ENCODE results near the gene PARG. TPM values are rescaled to one million over a fixed set of nuclear protein-coding genes. Genes with fewer than 3 reads are reported as not detected.
"Not testable (repeated sequence)": the region's sequence is repeated elsewhere in the genome, so short reads cannot be mapped to it uniquely, and the experiment has no call there.

Gene PARG
- 25.8 TPM for polyA plus RNA-seq (2013, experiment 1 of 2)
- polyA plus RNA-seq (2013, experiment 2 of 2) = 23.9 TPM

- H3K36me3 ChIP-seq (ENCODE audit: control insufficient read depth, insufficient read depth, low read length); H3K4me1 ChIP-seq (ENCODE audit: control insufficient read depth, insufficient read depth, low read length, poor library complexity, severe bottlenecking); H3K9me3 ChIP-seq (ENCODE audit: control insufficient read depth, low read length): not testable (repeated sequence)
- Histone ChIP-seq H3K4me3 (ENCODE audit: extremely low read depth, insufficient read depth, low read length, poor library complexity, severe bottlenecking) (peak within 1 kb of the TSS; percentile 70), H3K27ac (ENCODE audit: low read depth, low read length, severe bottlenecking) (peak within 1 kb of the TSS; percentile 77)
- WGBS, 2 experiments (ENCODE audit: insufficient coverage in 2 of 2) = 0 to 1% methylated on average over 40 to 51 of the region's 81 CpGs
Measured at GRCh38 chr10:49941447-49942338, at the start of gene PARG, which contains the start of gene TIMM23B. Gene PARG (minus strand): TSS chr10:49942027. CDS start chr10:49941725, 302 bp downstream. Gene TIMM23B (plus strand): TSS chr10:49942053. CDS start chr10:49942195, 142 bp downstream.

GRCh38 chr10:49988376-49988775 is 46.5 kb upstream of the PARG start, which contains the start of gene AGAP6:
Gene AGAP6 (plus strand): TSS chr10:49988406. CDS start chr10:49988716, 310 bp downstream.
- H3K4me1 ChIP-seq (ENCODE audit: control insufficient read depth, insufficient read depth, low read length, poor library complexity, severe bottlenecking); H3K36me3 ChIP-seq (ENCODE audit: control insufficient read depth, insufficient read depth, low read length); H3K4me3 ChIP-seq (ENCODE audit: extremely low read depth, insufficient read depth, low read length, poor library complexity, severe bottlenecking); H3K9me3 ChIP-seq (ENCODE audit: control insufficient read depth, low read length); H3K27ac ChIP-seq (ENCODE audit: low read depth, low read length, severe bottlenecking): not testable (repeated sequence)
- WGBS, 2 experiments (ENCODE audit: insufficient coverage in 2 of 2) = no CpG with 5 or more reads among the region's 18 CpGs

- WGBS, 2 experiments (ENCODE audit: insufficient coverage in 2 of 2) = 89 to 100% methylated on average over 1 of the region's 3 CpGs
- H3K27ac ChIP-seq (ENCODE audit: low read depth, low read length, severe bottlenecking); H3K9me3 ChIP-seq (ENCODE audit: control insufficient read depth, low read length); H3K36me3 ChIP-seq (ENCODE audit: control insufficient read depth, insufficient read depth, low read length); H3K4me3 ChIP-seq (ENCODE audit: extremely low read depth, insufficient read depth, low read length, poor library complexity, severe bottlenecking); H3K4me1 ChIP-seq (ENCODE audit: control insufficient read depth, insufficient read depth, low read length, poor library complexity, severe bottlenecking): not testable (repeated sequence)
Measured at GRCh38 chr10:49987207-49987606, 45.4 kb upstream of the PARG start.

- not testable (repeated sequence) for H3K4me3 ChIP-seq (ENCODE audit: extremely low read depth, insufficient read depth, low read length, poor library complexity, severe bottlenecking)
- 100% methylated on average over 1 of the region's 3 CpGs; no CpG with 5 or more reads in 1 of the 2 experiments for WGBS, 2 experiments (ENCODE audit: insufficient coverage in 2 of 2)
Measured at GRCh38 chr10:49977756-49978155, 35.9 kb upstream of the PARG start.

GRCh38 chr10:49972094-49972493 is 30.3 kb upstream of the PARG start:
- H3K9me3 ChIP-seq (ENCODE audit: control insufficient read depth, low read length); H3K36me3 ChIP-seq (ENCODE audit: control insufficient read depth, insufficient read depth, low read length); H3K27ac ChIP-seq (ENCODE audit: low read depth, low read length, severe bottlenecking); H3K4me3 ChIP-seq (ENCODE audit: extremely low read depth, insufficient read depth, low read length, poor library complexity, severe bottlenecking); H3K4me1 ChIP-seq (ENCODE audit: control insufficient read depth, insufficient read depth, low read length, poor library complexity, severe bottlenecking): not testable (repeated sequence)
- no CpG with 5 or more reads among the region's 3 CpGs for WGBS, 2 experiments (ENCODE audit: insufficient coverage in 2 of 2)

More at GRCh38 chr10:49977756-49978155, 35.9 kb upstream of the PARG start:
- not testable (repeated sequence) for H3K9me3 ChIP-seq (ENCODE audit: control insufficient read depth, low read length); H3K4me1 ChIP-seq (ENCODE audit: control insufficient read depth, insufficient read depth, low read length, poor library complexity, severe bottlenecking); H3K27ac ChIP-seq (ENCODE audit: low read depth, low read length, severe bottlenecking); H3K36me3 ChIP-seq (ENCODE audit: control insufficient read depth, insufficient read depth, low read length)

GRCh38 chr10:49971466-49971865 is 29.6 kb upstream of the PARG start:
- not testable (repeated sequence) for H3K9me3 ChIP-seq (ENCODE audit: control insufficient read depth, low read length); H3K27ac ChIP-seq (ENCODE audit: low read depth, low read length, severe bottlenecking); H3K4me1 ChIP-seq (ENCODE audit: control insufficient read depth, insufficient read depth, low read length, poor library complexity, severe bottlenecking); H3K36me3 ChIP-seq (ENCODE audit: control insufficient read depth, insufficient read depth, low read length); H3K4me3 ChIP-seq (ENCODE audit: extremely low read depth, insufficient read depth, low read length, poor library complexity, severe bottlenecking)
- no CpG with 5 or more reads among the region's 2 CpGs for WGBS, 2 experiments (ENCODE audit: insufficient coverage in 2 of 2)

GRCh38 chr10:49970331-49970857 is 28.6 kb upstream of the PARG start:
- not testable (repeated sequence) for H3K36me3 ChIP-seq (ENCODE audit: control insufficient read depth, insufficient read depth, low read length); H3K27ac ChIP-seq (ENCODE audit: low read depth, low read length, severe bottlenecking); H3K4me1 ChIP-seq (ENCODE audit: control insufficient read depth, insufficient read depth, low read length, poor library complexity, severe bottlenecking); H3K9me3 ChIP-seq (ENCODE audit: control insufficient read depth, low read length); H3K4me3 ChIP-seq (ENCODE audit: extremely low read depth, insufficient read depth, low read length, poor library complexity, severe bottlenecking)
- WGBS, 2 experiments (ENCODE audit: insufficient coverage in 2 of 2) = 96% methylated on average over 20 of the region's 37 CpGs; no CpG with 5 or more reads in 1 of the 2 experiments

- H3K4me1 ChIP-seq (ENCODE audit: control insufficient read depth, insufficient read depth, low read length, poor library complexity, severe bottlenecking); H3K4me3 ChIP-seq (ENCODE audit: extremely low read depth, insufficient read depth, low read length, poor library complexity, severe bottlenecking); H3K27ac ChIP-seq (ENCODE audit: low read depth, low read length, severe bottlenecking); H3K9me3 ChIP-seq (ENCODE audit: control insufficient read depth, low read length): not testable (repeated sequence)
- WGBS, 2 experiments (ENCODE audit: insufficient coverage in 2 of 2) = no CpG with 5 or more reads among the region's 3 CpGs
- peaks cover 28% of the 10 kb centered on the region for H3K36me3 ChIP-seq (ENCODE audit: control insufficient read depth, insufficient read depth, low read length)
Measured at GRCh38 chr10:49953122-49953521, 11.3 kb upstream of the PARG start.

GRCh38 chr10:49952006-49952405 is 10.2 kb upstream of the PARG start:
- H3K27ac ChIP-seq (ENCODE audit: low read depth, low read length, severe bottlenecking); H3K9me3 ChIP-seq (ENCODE audit: control insufficient read depth, low read length); H3K4me1 ChIP-seq (ENCODE audit: control insufficient read depth, insufficient read depth, low read length, poor library complexity, severe bottlenecking); H3K4me3 ChIP-seq (ENCODE audit: extremely low read depth, insufficient read depth, low read length, poor library complexity, severe bottlenecking): not testable (repeated sequence)
- 100% methylated on average over 1 of the region's 3 CpGs; no CpG with 5 or more reads in 1 of the 2 experiments for WGBS, 2 experiments (ENCODE audit: insufficient coverage in 2 of 2)
- H3K36me3 ChIP-seq (ENCODE audit: control insufficient read depth, insufficient read depth, low read length) = peaks cover 24% of the 10 kb centered on the region

- H3K4me1 ChIP-seq (ENCODE audit: control insufficient read depth, insufficient read depth, low read length, poor library complexity, severe bottlenecking); H3K4me3 ChIP-seq (ENCODE audit: extremely low read depth, insufficient read depth, low read length, poor library complexity, severe bottlenecking); H3K27ac ChIP-seq (ENCODE audit: low read depth, low read length, severe bottlenecking); H3K9me3 ChIP-seq (ENCODE audit: control insufficient read depth, low read length): not testable (repeated sequence)
- H3K36me3 ChIP-seq (ENCODE audit: control insufficient read depth, insufficient read depth, low read length) = peaks cover 18% of the 10 kb centered on the region
- WGBS, 2 experiments (ENCODE audit: insufficient coverage in 2 of 2) = 100% methylated on average over 1 to 2 of the region's 2 CpGs
Measured at GRCh38 chr10:49948737-49949136, 6.9 kb upstream of the PARG start.

- H3K27ac ChIP-seq (ENCODE audit: low read depth, low read length, severe bottlenecking); H3K4me3 ChIP-seq (ENCODE audit: extremely low read depth, insufficient read depth, low read length, poor library complexity, severe bottlenecking); H3K9me3 ChIP-seq (ENCODE audit: control insufficient read depth, low read length); H3K4me1 ChIP-seq (ENCODE audit: control insufficient read depth, insufficient read depth, low read length, poor library complexity, severe bottlenecking): not testable (repeated sequence)
- peaks cover 18% of the 10 kb centered on the region for H3K36me3 ChIP-seq (ENCODE audit: control insufficient read depth, insufficient read depth, low read length)
- no CpG with 5 or more reads among the region's 2 CpGs for WGBS, 2 experiments (ENCODE audit: insufficient coverage in 2 of 2)
Measured at GRCh38 chr10:49948142-49948541, 6.3 kb upstream of the PARG start.
